VCaP (cell line): Measurements from ENCODE around the gene CACNA1D.

Experiments
- H3K27ac ChIP-seq: fragments of 450-650 bp; 2 replicates; pipeline ENCODE4 v1.5.1; 2017
- TF ChIP-seq, protein P1 (sequence below): fragments of 450-650 bp; conservative IDR thresholded peaks from 2 replicates; pipeline ENCODE4 v1.5.1; 2017; ENCODE audit warnings: mild to moderate bottlenecking, moderate library complexity

The CACNA1D gene

DNA sequence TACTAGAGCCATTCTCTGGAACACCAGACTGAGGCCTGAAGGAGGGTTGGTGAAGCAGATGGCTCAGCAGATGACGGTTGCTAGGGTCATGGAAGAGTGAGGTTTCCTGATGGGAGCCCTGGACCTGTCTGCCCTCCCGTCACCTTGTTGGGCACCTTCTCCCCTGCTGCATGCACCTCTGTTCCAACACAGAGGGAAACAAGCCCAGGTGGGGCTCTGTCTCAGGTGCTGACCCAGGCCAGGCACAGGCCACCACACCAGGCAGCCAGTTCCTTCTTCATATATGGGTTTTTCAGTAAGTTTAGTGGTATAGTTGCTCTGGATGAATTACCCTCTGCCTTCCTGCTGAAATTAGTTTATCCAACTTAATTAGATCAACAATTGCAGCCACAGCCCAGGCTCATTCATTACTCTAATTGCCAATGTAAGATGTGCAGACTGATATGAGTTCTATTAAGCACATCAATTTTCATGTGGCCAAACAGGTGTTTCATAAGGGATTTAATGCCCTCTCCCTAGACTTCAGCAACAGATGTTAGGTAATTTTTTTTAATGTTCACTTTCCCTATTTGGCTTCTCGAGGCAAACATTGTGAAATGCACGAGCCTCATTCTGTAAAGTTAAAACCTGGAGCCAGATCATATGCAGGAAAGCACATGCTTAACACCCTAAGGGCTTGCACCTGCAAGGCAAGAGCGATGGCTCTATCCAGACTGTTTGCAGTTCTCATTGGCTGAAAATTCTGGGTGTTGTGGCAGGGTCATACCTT, 177.0 kb downstream of the CACNA1D start:
- TF ChIP-seq, protein P1, sequence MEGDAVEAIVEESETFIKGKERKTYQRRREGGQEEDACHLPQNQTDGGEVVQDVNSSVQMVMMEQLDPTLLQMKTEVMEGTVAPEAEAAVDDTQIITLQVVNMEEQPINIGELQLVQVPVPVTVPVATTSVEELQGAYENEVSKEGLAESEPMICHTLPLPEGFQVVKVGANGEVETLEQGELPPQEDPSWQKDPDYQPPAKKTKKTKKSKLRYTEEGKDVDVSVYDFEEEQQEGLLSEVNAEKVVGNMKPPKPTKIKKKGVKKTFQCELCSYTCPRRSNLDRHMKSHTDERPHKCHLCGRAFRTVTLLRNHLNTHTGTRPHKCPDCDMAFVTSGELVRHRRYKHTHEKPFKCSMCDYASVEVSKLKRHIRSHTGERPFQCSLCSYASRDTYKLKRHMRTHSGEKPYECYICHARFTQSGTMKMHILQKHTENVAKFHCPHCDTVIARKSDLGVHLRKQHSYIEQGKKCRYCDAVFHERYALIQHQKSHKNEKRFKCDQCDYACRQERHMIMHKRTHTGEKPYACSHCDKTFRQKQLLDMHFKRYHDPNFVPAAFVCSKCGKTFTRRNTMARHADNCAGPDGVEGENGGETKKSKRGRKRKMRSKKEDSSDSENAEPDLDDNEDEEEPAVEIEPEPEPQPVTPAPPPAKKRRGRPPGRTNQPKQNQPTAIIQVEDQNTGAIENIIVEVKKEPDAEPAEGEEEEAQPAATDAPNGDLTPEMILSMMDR, result no peak
- no peak overlapping the region for H3K27ac ChIP-seq

DNA sequence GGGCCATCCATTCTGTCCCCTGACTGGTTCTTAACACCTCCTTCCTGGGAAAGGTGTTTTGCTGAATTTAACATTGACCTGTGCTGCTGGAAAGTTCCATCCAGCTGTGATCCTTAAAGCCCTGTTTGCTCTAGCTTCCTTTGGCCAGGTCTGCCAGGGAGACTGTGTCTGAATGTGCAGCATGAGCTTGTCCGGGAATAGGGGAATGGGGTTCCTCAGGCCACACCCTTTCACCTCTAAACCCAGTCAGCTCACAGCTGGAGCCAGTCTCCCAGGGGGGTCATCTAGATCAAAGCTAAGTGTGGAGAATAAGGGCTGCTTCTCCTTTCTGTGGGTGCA, 177.5 kb downstream of the CACNA1D start:
- H3K27ac ChIP-seq, result no peak overlapping the region
- TF ChIP-seq, protein P1, result no peak

DNA sequence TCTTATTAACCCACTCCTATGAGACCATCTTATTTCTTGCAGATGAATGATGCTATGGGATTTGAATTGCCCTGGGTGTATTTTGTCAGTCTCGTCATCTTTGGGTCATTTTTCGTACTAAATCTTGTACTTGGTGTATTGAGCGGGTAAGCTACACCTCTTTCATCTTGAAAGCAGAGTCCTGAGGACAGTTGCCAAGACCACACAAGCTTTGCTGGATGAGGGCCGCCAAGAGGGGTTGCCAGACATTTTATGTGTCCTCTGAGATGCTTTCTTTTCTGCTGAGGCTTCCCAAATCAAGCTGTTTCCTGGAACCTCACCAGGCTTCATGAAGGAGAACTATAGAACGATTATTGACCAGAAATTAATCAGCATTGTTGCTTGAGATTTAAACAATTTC, 178.6 kb downstream of the CACNA1D start:
- H3K27ac ChIP-seq, result no peak overlapping the region
- TF ChIP-seq, protein P1, result no peak

DNA sequence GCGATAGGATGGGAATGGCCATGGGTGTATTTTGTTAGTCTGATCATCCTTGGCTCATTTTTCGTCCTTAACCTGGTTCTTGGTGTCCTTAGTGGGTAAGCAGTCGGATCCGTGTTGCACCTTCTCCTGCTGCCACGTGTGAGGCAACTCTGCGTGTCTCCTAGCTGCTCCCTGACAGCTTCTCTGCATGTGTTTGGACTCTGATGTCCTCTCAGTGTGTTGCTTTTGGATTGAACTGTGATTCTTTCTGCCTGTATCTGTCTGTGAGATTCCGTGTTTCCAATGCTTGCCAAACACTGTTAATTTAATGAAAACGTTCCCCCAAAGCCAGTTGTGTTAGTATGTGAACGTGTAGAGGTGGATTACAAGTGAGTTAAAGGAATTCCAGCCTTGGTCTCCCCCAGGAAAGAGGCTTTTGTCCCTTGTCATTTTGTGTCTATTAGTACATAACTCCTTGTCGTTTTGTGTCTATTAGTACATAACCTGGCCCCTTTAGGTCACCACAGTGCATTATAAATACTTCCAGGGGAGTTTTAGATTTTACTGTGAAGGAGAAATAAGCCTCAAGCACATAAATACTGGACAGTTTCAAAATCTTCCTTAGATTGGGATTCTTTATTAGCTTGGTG, 179.4 kb downstream of the CACNA1D start:
- H3K27ac ChIP-seq, result no peak overlapping the region
- TF ChIP-seq, protein P1, result no peak

DNA sequence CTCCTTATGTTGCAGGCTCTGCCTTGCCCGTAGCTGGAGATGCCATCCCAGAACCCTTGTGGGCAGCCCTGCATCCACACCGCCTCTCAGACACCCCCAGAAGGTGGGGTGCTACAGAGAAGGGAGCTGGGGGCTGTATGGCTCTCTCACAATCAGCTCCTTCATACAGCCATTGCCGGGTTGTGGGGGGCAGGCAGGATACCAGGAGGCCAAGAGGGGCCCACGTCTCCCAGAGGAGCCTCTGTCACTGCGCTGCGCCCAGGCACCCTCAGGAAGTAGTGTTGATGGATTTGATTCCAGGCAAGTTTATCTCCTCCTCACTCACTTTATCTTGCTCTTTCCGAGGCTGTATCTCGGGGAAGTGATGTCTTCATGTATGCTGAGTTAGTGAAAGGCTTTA, 180.2 kb downstream of the CACNA1D start:
- TF ChIP-seq, protein P1, result no peak
- no peak overlapping the region for H3K27ac ChIP-seq

DNA sequence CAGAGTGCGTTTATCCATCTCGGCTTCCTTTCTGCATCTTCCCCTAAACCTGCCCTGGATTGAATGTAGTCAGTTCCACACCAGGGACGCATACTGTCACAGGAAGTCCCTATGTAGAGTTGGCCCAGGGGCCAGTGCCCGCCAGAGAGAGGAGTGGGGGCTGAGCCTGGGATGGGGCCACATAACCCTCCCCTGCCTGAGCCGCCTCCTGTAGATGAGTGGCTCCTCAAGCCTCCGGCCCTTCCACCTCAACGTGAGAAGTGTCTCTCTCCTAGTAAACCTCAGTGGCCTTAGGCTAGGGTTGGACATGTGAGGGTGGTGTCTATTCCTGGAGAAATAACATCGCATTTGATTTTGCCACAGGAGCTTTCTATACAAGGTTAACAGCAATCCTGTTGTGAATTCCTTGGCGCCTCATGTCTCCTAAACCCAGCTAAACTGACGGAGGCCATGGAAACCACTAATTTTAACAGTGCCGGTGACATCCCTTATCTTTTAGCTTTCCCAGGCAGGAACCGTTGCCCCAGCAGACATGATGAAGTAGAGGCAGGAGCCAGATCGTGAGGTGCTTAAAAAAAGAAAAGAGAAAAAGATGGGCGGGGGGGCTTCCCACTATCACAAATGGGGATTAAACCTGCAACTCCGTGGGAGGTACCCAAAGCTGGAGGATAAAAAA, 180.7 kb downstream of the CACNA1D start:
- TF ChIP-seq, protein P1, result no peak

DNA sequence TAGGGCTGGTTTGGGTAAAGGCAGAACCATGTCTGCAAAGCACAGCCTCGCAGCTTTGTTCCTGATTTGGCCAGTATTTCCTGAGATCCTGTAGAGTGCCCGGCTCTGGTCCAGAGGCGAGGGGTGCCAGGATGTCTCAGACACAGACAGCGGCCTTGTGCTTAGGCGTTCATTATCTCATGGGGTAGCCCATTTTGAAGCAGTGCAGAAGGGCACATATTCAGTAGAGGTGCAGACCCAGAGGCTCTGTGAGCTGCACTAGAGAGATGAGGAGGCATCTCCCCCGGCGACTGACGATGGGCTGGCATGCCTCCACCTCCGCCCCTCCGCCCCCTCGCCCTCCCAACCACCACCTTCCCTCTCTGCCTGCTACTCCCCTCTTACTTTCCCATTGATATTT, 181.5 kb downstream of the CACNA1D start:
- TF ChIP-seq, protein P1, result no peak
- H3K27ac ChIP-seq, result no peak overlapping the region

More for the DNA sequence above, 180.7 kb downstream of the CACNA1D start:
- H3K27ac ChIP-seq, result no peak overlapping the region
